ENCODE data around the gene RFXANK. TPM values are rescaled to one million over a fixed set of nuclear protein-coding genes. Genes with fewer than 3 reads are reported as not detected.
"Not testable (repeated sequence)": the region's sequence is repeated elsewhere in the genome, so short reads cannot be mapped to it uniquely, and the experiment has no call there.

Gene RFXANK
- polyA plus RNA-seq, 6 donors from 2014 or later: 74.7 to 141 (median 85.8) TPM

DNA sequence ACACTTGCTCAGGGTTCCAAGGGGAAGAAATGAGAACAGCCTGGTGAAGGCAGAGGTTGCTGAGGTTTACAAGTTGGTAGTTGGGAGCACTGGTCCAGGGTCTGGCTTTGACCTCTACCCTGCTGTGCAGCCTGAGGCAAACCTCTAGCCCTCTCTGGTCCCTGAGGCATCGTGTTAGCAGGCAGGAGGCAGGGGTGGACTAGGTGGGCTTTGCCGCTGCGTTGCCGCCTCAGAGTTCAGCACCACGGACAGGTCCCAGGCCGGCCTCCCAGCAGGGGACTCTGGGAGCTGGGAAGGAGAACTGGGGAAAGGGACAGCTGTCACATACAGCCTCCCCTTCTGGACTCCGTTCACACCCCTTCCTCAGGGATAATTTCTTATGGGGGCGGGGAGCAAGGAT is 22.8 kb downstream of the RFXANK start:
- Mint-ChIP-seq H3K9me3 (peaks cover 0 to 9% (median 3%) of the 10 kb centered on the region in 7 donors), H3K4me3 (no peak overlapping the region), H3K27ac (no peak overlapping the region), H3K27me3 (peaks cover 39 to 80% (median 54%) of the 10 kb centered on the region in 3 donors), H3K36me3 (peaks cover 4 to 10% of the 10 kb centered on the region in 2 donors), H3K4me1 (peaks cover 4 to 5% (median 5%) of the 10 kb centered on the region in 3 donors)
- ATAC-seq (ENCODE audit: low read depth in 2 of 2) (no peak), DNase-seq (no peak)

- DNase-seq: no peak
- peaks cover 0 to 9% (median 3%) of the 10 kb centered on the region in 7 donors for H3K9me3 Mint-ChIP-seq
- peaks cover 39 to 74% (median 48%) of the 10 kb centered on the region in 3 donors for H3K27me3 Mint-ChIP-seq
- H3K36me3 Mint-ChIP-seq: peaks cover 4 to 10% of the 10 kb centered on the region in 2 donors
- peaks cover 4 to 5% (median 5%) of the 10 kb centered on the region in 3 donors for H3K4me1 Mint-ChIP-seq
- no peak for ATAC-seq (ENCODE audit: low read depth in 2 of 2)
- H3K27ac Mint-ChIP-seq: no peak overlapping the region
- no peak overlapping the region for H3K4me3 Mint-ChIP-seq
Measured at GRCh38 chr19:19215792-19216191, 23.7 kb downstream of the RFXANK start.

- no peak overlapping the region for H3K27ac Mint-ChIP-seq
- no peak overlapping the region for H3K4me3 Mint-ChIP-seq
- H3K27me3 Mint-ChIP-seq: peaks cover 33 to 63% (median 37%) of the 10 kb centered on the region in 3 donors
- peaks cover 0 to 4% (median 1%) of the 10 kb centered on the region in 3 donors for H3K4me1 Mint-ChIP-seq
- H3K36me3 Mint-ChIP-seq: peaks cover 4 to 10% of the 10 kb centered on the region in 2 donors
- DNase-seq: no peak
- peaks cover 0 to 9% (median 3%) of the 10 kb centered on the region in 7 donors for H3K9me3 Mint-ChIP-seq
- no peak for ATAC-seq (ENCODE audit: low read depth in 2 of 2)
Measured at GRCh38 chr19:19217099-19217498, 25.0 kb downstream of the RFXANK start.

DNA sequence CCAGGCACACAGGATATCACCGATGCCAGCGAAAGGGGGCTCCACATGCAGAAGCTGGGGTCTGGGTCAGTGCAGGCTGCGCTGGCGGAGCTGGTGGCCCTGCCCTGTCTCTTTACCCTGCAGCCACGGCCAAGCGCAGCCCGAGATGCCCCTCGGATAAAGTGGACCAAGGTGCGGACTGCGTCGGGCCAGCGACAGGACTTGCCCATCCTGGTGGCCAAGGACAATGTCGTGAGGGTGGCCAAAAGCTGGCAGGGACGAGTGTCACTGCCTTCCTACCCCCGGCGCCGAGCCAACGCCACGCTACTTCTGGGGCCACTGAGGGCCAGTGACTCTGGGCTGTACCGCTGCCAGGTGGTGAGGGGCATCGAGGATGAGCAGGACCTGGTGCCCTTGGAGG is 26.9 kb downstream of the RFXANK start:
- ATAC-seq (ENCODE audit: low read depth in 2 of 2) (no peak), DNase-seq (no peak)
- Mint-ChIP-seq H3K4me3 (no peak overlapping the region), H3K27me3 (peaks cover 19 to 48% (median 29%) of the 10 kb centered on the region in 3 donors), H3K4me1 (peaks cover 0 to 4% (median 0%) of the 10 kb centered on the region in 3 donors), H3K36me3 (peaks cover 4 to 5% of the 10 kb centered on the region in 2 donors), H3K27ac (no peak overlapping the region), H3K9me3 (peaks cover 0 to 9% (median 3%) of the 10 kb centered on the region in 7 donors)

DNA sequence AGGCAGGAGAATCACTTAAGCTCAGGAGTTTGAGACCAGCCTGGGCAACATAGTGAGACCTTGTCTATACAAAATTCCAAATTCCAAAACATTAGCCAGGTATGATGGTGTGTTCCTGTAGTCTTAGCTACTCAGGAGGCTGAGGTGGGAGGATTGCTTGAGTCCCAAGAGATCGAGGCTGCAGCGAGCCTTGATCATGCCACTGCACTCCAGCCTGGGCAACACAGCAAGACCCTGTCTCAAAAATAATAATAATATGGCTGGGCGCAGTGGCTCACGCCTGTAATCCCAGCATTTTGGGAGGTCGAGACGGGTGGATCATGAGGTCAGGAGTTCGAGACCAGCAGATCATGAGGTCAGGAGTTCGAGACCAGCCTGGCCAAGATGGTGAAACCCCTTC is 28.9 kb downstream of the RFXANK start:
- Mint-ChIP-seq H3K4me1 (peaks cover 6 to 15% (median 7%) of the 10 kb centered on the region in 3 donors), H3K27me3 (peaks cover 18 to 45% (median 20%) of the 10 kb centered on the region in 3 donors), H3K4me3 (peak overlapping the region in 1 of 8 donors; percentile 22)
- not testable (repeated sequence) for DNase-seq; H3K36me3 Mint-ChIP-seq; H3K27ac Mint-ChIP-seq; ATAC-seq (ENCODE audit: low read depth in 2 of 2); H3K9me3 Mint-ChIP-seq

DNA sequence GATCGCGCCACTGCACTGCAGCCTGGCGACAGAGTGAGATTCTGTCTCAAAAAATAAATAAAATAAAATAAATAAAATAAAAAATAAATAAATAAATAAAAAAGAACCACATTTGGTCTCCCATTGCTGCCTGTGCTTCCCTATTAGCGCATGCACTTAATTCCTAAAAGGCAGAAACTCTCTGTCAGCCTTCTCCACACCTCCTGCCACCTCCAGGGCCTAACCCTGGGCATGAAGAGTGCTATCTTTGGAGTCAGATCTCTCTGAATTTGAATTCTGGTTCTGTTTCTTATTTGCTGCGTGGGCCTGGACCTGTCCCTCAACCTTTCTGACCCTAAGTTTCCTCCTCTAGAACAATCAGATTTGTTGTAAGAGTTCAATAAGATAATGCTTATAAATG is 31.0 kb downstream of the RFXANK start:
- no peaks in the 10 kb centered on the region for H3K9me3 Mint-ChIP-seq
- H3K27ac Mint-ChIP-seq: no peak overlapping the region
- DNase-seq (no peak), ATAC-seq (ENCODE audit: low read depth in 2 of 2) (no peak)
- peaks cover 9 to 42% (median 21%) of the 10 kb centered on the region in 3 donors for H3K27me3 Mint-ChIP-seq
- no peak overlapping the region for H3K4me3 Mint-ChIP-seq
- H3K36me3 Mint-ChIP-seq: no peaks in the 10 kb centered on the region
- peaks cover 6 to 15% (median 7%) of the 10 kb centered on the region in 3 donors for H3K4me1 Mint-ChIP-seq

GRCh38 chr19:19223636-19224035 is 31.6 kb downstream of the RFXANK start:
- ATAC-seq (ENCODE audit: low read depth in 2 of 2) (no peak), DNase-seq (no peak)
- peak overlapping the region in 2 of 8 donors; percentile 25 to 79 for H3K4me3 Mint-ChIP-seq
- peaks cover 6 to 15% (median 7%) of the 10 kb centered on the region in 3 donors for H3K4me1 Mint-ChIP-seq
- H3K27me3 Mint-ChIP-seq: peaks cover 11 to 48% (median 27%) of the 10 kb centered on the region in 3 donors
- H3K9me3 Mint-ChIP-seq: no peaks in the 10 kb centered on the region
- no peaks in the 10 kb centered on the region for H3K36me3 Mint-ChIP-seq
- no peak overlapping the region for H3K27ac Mint-ChIP-seq

DNA sequence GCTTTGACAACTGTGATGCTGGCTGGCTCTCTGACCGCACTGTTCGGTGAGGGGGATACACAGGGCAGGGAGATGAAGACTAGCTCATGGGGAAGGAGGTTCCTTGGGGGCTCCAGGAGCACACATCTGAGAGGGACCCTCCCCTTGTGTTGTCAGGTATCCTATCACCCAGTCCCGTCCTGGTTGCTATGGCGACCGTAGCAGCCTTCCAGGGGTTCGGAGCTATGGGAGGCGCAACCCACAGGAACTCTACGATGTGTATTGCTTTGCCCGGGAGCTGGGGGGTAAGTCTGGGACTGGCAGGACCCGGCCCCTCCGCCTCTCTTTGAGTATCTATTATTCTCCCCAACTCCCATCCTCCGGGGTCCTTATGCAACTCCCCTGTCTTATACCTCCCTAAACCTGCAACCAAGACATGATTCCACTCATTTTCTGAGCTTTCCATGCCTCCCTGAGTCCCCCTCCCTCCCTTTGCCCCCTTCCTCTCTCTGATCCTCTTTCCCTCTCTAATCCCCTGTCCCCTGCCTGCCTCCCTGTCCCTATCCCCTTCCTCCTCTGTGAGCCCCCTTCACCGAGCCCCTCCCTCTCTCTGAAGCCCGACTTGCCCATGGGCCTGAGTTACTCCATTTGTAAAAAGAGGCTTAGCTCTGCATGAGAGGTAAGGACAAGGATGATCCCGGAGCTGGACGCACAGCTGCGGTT is 32.2 kb downstream of the RFXANK start:
- no peak overlapping the region for H3K27ac Mint-ChIP-seq
- no peaks in the 10 kb centered on the region for H3K36me3 Mint-ChIP-seq
- H3K27me3 Mint-ChIP-seq: peaks cover 13 to 49% (median 34%) of the 10 kb centered on the region in 3 donors

GRCh38 chr19:19224852-19225494 is 32.9 kb downstream of the RFXANK start:
- Mint-ChIP-seq H3K9me3 (no peaks in the 10 kb centered on the region), H3K4me3 (peak overlapping the region; percentile 53 to 93 (median 80)), H3K27ac (peak overlapping the region in 1 of 6 donors; percentile 68), H3K36me3 (no peaks in the 10 kb centered on the region), H3K27me3 (peaks cover 13 to 49% (median 34%) of the 10 kb centered on the region in 3 donors), H3K4me1 (peaks cover 6 to 15% (median 7%) of the 10 kb centered on the region in 3 donors)
- peak; percentile 93 to 94 for ATAC-seq (ENCODE audit: low read depth in 2 of 2)
- peak; percentile 68 for DNase-seq

More for the DNA sequence above, 32.2 kb downstream of the RFXANK start:
- Mint-ChIP-seq H3K9me3 (no peaks in the 10 kb centered on the region), H3K4me1 (peaks cover 6 to 15% (median 7%) of the 10 kb centered on the region in 3 donors), H3K4me3 (peak overlapping the region; percentile 41 to 84 (median 71))
- DNase-seq (no peak), ATAC-seq (ENCODE audit: low read depth in 2 of 2) (no peak)

DNA sequence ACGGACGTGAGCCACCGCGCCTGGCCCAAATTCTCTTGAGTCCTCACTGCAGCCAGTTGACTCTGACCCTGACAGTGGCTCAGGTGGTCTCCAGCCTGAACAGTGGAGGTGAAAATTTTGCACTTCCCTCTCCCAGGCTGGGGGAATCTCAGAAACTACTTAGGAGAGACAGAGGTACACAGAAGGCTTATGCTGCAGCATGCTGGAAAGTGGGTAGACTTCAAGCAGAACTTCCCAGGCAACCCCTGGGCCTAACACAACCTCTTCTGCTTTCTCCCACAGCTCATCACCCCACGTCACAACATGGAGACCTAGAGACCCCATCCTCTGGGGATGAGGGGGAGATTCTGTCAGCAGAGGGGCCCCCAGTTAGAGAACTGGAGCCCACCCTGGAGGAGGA is 34.1 kb downstream of the RFXANK start:
- no peak for ATAC-seq (ENCODE audit: low read depth in 2 of 2)
- H3K4me3 Mint-ChIP-seq: peak overlapping the region in 1 of 8 donors; percentile 79
- peaks cover 13 to 49% (median 34%) of the 10 kb centered on the region in 3 donors for H3K27me3 Mint-ChIP-seq
- no peak for DNase-seq
- peaks cover 6 to 15% (median 7%) of the 10 kb centered on the region in 3 donors for H3K4me1 Mint-ChIP-seq
- H3K36me3 Mint-ChIP-seq: no peaks in the 10 kb centered on the region
- H3K27ac Mint-ChIP-seq: no peak overlapping the region
- H3K9me3 Mint-ChIP-seq: no peaks in the 10 kb centered on the region

GRCh38 chr19:19226663-19227062 is 34.6 kb downstream of the RFXANK start:
- DNase-seq: no peak
- Mint-ChIP-seq H3K27ac (no peak overlapping the region), H3K4me3 (no peak overlapping the region), H3K9me3 (peaks cover 0 to under 1% (median 0%) of the 10 kb centered on the region in 7 donors), H3K4me1 (peaks cover 6 to 15% (median 7%) of the 10 kb centered on the region in 3 donors), H3K27me3 (peaks cover 13 to 51% (median 36%) of the 10 kb centered on the region in 3 donors), H3K36me3 (no peaks in the 10 kb centered on the region)
- ATAC-seq (ENCODE audit: low read depth in 2 of 2): no peak

- no peak overlapping the region for H3K4me3 Mint-ChIP-seq
- ATAC-seq (ENCODE audit: low read depth in 2 of 2) (no peak), DNase-seq (no peak)
- H3K27me3 Mint-ChIP-seq: peaks cover 13 to 56% (median 42%) of the 10 kb centered on the region in 3 donors
- H3K9me3 Mint-ChIP-seq: peaks cover 0 to 4% (median 0%) of the 10 kb centered on the region in 7 donors
- H3K27ac Mint-ChIP-seq: no peak overlapping the region
- H3K4me1 Mint-ChIP-seq: peaks cover 6 to 15% (median 7%) of the 10 kb centered on the region in 3 donors
- H3K36me3 Mint-ChIP-seq: no peaks in the 10 kb centered on the region
Measured at GRCh38 chr19:19227217-19227616, 35.2 kb downstream of the RFXANK start.

GRCh38 chr19:19229701-19230100 is 37.6 kb downstream of the RFXANK start:
- Mint-ChIP-seq H3K4me1 (peaks cover 4 to 9% (median 6%) of the 10 kb centered on the region in 3 donors), H3K9me3 (peaks cover 0 to 16% (median 9%) of the 10 kb centered on the region in 7 donors), H3K27me3 (peaks cover 9 to 45% (median 36%) of the 10 kb centered on the region in 3 donors), H3K4me3 (no peak overlapping the region), H3K27ac (no peak overlapping the region), H3K36me3 (no peaks in the 10 kb centered on the region)
- no peak for DNase-seq
- ATAC-seq (ENCODE audit: low read depth in 2 of 2): no peak
